ENCODE measurements around the gene CAMK1D.
A peak's percentile ranks its signal among the peaks of the same experiment; 100 is the strongest.
"Not testable (repeated sequence)": the region's sequence is repeated elsewhere in the genome, so short reads cannot be mapped to it uniquely, and the experiment has no call there.

The CAMK1D gene

DNA sequence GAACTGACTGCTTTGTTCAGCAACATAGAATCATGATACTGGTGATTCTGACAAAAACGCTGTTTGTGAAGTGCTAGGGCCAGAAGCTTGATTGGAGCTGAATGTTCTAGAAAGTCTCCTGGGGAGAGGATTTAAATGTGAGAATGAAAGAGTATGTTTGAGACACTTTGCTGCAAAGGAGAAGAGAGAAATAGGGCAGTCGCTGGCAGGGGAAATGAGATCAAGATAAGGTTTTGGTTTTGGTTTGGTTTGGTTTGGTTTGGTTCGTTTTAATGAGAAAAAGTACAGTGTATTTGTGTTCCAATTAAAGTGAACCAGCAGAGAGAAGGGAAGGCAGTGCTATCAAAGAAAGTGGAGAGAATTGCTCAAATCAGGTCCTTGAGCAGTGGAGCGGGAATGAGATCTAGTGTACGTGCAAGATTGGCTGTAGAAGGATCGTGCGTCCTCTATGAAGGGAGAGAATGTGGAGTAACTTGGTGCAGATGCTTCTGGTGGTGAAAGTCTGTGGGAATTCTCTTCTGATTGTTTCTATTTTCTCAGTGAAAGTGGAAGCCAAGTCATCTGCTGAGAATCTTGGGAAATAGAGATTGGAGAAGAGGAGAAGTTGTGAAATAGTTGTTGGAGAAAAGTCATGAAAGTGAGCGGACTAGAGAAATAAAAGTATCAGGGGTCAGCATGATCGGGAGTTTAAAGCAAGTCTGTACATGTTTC is 381.6 kb downstream of the CAMK1D start:
- DNase-seq = no peak

DNA sequence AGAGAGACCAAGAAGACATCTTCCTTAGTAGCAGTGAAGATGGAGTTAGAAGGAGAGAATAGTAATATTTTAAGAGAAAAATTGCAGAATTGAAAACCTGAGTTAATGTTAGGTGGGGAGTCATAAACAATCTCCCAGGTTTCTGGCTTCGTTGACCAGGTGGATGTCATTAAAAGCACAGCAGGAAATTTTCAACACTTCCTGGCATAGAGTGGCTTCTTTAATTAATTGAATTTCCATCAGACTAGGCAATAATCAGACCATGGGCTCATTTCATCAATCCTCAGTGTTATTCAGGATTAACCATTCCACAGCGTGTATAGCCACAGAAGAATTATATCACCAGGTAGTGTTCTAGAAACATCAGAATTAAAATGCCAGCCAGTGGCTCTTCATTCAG is 383.9 kb downstream of the CAMK1D start:
- DNase-seq = no peak

DNA sequence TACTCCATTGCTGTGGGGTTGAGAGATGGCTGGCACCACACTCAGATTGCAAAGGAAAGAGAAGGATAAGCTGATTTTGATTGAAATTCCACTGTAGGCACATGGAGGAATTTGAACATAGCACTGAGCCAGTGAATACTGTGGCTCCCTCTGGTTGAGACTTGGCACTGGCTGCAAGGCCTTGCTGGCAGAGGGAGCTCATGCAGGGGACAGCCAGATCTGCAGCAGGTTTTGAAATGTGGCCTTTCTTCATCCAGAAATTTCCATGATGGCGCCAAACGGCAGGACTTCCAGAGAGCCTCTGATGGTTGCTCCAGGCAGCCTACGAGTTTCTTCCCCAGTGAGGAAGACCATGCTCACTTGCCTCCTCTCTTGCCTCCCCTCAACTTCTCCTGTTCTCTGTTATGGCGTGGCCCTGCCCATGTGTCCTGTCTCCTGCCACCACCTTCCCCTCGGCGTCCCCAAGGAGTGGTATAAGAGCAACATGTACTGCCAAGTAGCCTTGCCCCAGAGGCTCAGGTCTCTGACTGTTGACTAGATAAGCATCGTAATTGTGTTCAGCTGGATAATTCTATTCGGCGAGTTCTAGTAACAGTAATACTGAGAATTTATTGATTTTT is 386.6 kb downstream of the CAMK1D start:
- DNase-seq = no peak

DNA sequence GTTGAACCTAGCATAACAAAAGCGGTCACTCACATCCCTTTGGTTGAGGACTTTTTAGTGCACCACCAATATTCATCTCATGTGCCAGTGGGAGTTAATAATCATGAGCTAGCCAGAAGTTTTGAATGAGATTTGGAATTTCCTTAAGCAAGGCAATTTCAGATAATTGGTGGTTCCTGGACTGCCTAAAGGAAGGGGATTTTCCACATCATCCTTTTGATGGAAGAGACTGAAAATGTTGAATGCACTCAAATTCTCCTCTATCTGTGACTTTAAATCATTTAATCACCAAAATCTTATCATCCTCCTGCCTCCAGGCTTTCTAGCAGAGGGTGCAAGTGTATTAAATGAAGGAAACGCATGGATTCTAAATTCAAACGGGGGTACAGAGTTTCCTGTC is 391.5 kb downstream of the CAMK1D start:
- DNase-seq = no peak

DNA sequence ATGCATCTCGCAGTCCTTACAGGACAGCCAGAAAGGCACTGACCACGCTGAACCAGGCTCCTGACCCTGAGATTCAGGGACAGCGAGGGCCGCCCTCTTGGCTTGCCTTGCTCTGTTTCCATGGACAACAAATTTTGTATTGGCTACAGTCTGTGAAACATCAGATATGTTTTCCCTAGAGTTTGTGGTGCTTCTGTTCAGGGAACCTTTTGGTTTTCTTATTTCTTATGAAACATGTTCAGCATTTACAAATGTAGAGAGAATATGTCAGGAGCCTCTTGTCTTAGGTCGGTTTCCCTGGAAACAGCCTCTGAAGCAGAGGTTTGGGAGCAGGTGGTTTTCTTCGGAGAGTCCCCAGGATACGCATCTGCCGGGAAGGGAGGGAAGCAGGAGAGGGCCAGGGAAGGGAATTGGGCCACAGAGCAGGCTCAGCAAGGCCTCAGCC is 392.0 kb downstream of the CAMK1D start:
- DNase-seq = no peak

DNA sequence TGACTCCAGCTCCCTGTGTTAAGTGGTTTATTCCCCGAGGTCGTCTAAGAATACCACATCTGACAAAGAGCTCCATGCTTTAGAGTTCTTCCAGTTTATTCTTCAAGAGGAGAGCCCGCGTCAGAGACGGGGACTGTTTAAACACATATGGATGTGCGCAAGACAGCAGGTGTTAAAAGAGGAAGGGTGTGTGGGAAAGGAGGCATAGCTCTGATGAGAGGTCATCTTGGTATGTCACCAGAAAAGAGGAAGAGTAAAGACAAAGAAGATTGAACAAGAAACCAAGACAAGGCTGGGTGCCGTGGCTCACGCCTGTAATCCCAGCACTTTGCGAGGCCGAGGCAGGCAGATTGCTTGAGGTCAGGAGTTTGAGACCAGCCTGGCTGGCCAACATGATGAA is 393.4 kb downstream of the CAMK1D start:
- no peak for DNase-seq

DNA sequence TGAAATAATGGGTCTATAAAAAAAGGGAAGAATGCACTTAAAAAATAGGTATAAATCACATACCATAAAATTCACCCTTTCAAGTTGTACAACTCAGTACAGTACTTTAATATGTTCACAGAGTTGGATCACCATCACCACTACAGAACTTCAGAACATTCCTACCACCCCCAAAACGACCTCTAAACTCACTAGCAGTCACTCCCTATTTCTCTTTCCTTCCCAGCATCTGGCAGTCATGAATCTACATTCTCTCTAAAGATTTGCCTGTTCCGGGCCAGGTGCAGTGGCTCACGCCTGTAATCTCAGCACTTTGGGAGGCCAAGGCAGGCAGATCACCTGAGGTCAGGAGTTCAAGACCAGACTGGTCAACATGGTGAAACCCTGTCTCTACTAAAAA is 394.1 kb downstream of the CAMK1D start:
- not testable (repeated sequence) for DNase-seq

DNA sequence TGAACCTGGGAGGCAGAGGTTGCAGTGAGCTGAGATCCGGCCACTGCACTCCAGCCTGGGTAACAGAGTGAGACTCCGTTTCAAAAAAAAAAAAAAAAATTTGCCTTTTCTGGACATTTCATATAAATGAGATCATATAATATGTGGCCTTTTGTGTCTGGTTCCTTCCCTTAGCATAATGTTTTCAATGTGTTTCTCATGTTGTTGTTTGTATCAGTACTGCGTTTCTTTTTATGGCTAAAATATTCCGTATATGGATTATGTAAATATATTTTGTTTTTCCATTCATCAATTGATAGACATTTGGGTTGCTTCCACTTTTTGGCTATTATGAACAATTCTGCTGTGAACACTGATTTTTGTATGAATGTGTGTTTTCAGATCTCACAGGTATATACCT is 394.6 kb downstream of the CAMK1D start:
- DNase-seq = no peak

DNA sequence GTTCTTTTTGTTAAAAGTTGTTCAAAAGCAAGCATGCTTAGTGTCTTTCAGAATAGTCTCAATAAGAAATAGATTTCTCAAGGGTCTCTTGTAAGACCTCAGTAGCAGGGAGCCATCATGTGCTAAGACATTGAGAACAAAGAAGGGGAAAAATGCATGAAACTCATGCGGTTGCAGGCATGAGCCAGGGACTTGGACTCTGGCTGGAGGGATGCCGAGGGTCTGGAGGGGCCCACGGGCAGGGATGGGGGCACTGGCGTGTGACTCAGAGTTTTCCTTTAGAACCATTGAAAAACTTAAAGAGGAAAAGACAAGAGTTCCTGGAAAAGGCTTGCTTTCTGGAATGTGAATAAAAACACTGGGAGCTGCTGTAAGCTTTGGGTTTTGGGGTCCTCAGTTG is 398.8 kb downstream of the CAMK1D start:
- no peak for DNase-seq

DNA sequence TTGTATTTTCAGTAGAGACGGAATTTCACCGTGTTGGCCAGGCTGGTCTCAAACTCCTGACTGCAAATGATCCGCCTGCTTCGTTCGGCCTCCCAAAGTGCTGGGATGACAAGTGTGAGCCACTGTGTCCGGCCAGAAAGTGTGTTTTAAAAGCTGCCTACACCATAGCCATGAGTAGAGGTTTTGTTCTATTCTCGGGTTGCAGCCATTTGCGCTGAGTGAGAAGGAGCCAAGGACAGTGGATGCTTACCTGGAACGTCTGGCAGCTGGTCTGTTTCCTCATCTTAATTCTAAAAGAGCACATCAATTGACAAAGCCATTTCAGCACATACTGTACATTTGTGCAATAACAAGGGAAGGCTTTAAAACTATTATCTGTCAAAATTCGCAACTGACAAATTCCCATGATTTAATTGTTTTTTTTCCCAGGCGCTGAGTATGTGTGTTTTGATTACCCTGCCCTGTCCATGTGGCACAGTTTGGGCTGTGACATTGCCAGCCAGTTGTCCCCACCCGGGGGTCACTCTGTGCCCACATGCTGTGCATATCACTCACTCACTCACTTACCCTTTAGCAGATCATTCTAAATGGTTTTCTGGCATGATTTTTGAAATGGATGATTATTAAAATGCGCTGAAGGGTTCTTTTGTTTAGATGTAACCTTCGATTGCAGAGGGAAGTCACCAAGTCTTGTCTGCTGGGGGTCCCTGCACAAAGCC is 400.6 kb downstream of the CAMK1D start:
- DNase-seq = no peak

DNA sequence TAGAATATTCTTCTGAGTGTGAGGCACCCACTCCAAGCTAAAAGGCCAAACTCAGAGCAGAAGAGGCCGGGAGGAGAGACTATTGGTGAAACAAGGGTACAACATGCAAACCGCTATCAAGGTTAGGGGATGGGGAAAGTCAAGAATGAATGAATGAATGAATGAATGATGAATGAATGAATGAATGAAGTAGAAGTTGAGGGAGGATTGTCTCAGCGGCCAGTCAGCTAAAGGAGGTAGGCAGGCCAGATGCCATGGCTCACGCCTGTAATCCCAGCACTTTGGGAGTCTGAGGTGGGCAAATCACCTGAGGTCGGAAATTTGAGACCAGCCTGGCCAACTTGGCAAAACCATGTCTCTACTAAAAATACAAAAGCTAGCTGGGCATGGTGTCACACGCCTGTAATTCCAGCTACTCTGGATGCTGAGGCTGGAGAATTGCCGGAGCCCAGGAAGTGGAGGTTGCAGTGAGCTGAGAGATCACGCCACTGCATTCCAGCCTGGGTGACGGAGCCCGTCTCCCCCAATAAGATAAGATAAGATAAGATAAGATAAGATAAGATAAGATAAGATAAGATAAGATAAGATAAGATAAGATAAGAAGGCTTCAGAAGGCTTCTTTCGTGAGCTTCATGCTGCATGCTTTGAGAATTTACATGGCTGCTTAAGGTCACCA is 401.3 kb downstream of the CAMK1D start:
- no peak for DNase-seq

DNA sequence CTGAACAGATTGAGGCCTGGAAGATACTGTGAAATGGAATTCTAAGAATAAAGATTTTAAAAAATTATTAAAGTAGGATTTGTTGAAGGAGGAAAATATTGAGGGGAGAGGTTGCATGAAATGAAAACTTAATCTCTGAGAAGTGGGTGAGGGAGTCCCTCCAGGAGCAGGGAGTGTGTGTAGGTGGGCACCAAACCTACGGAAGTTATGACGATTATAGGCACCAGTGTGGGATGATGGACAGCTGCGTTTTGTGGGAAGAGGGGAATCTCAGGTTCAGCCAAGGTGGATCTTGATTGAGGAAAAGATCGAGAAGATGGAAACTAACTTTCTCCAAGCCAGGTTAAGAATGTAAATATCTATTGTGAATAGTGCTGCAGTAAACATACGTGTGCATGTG is 405.7 kb downstream of the CAMK1D start:
- no peak for DNase-seq

DNA sequence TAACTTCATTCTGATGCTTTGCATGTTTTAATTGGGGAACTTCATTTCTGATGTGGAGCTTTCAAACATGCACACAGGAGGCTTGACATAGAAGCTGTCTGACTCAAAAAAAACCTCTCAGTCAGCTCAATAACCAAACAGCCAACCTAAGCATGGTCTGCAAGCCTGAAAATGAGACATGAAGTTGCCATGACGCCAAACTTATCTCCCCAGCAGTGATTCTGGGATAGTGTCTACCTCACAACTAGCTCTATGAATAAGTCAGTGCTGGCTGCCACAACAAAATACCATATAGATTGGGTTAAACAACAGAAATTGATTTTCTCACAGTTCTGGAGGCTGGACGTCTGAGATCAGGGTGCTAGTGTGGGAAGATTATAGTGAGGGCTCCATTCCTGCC is 408.0 kb downstream of the CAMK1D start:
- DNase-seq = no peak

DNA sequence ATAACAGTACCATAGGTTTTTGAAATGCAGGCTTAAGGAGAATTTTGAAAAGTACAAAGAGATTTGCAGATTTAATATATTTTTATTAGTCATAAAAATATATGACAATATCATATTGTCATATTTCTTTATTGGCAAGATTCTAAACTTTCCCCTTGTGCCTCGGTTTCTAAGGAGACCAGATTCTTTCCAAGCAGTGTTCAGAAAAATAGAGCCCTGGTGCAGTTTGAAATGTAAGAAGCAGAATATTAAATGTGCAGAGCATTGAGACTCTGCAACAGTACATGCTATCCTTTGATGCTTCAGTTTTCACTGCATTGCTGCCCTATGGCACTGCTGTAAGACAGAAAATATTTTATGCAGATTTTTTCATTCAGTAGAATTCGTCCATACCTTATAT is 408.9 kb downstream of the CAMK1D start:
- DNase-seq = no peak

DNA sequence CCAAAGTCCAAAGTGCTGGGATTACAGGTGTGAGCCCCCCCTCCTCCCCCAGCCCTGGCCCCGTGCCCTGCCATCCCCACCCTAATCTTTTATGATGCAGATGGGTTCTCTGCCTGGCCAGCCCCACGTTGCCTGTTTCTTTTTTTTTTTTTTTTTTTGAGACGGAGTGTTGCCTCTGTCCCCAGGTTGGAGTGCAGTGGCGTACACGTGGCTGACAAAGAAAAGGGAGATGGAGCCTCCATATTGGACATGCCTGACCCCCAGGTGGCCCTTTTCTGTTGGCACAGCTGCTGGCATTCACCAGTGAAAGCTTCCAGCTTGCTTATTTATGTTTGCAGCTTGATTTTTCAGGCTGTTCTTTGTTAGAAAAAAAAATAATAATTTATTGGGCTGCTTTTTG is 416.9 kb downstream of the CAMK1D start:
- DNase-seq = no peak

DNA sequence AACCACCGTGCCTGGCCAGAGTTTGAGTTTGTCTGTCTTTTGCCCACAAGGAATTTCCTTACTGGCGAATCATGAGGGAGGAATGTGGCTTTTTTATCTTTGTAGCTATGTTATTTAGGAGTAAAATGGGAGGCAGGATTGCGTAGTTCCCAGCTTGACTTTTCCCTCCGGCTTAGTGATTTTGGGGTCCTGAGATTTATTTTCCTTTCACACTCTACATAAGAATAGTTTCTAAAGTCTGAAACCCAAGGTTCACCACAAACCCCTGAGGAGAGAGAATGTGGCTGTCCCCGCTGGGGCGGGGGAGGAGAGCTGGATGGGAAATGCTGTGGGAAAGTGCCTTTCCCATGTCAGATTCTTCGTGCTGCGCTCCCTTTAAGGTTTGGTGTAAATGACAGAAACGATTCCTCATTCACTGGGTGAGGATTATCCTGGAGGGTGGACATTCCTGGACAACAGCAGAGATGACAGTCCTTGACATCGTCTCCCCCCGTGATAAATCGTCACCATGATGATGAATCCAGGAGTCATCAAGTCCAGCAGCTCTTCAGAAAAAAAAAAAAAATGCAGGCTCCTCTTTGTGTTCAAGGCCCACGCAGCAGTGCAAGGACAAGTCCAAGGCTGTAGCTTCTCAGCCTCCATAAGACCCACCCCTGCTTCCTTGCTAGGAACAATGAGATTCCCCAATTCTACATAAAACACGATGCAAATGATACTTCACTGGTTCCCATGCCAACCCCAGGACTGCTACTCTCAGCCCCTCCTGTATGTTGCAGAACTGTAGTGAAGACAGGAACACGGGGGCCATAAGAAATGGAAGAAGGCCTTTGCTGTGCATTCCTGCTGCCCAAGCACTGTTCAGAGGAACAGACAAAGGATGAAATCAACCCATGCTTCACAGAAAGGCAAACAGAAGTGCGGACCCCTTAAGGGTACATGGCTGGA is 419.1 kb downstream of the CAMK1D start:
- DNase-seq = no peak

DNA sequence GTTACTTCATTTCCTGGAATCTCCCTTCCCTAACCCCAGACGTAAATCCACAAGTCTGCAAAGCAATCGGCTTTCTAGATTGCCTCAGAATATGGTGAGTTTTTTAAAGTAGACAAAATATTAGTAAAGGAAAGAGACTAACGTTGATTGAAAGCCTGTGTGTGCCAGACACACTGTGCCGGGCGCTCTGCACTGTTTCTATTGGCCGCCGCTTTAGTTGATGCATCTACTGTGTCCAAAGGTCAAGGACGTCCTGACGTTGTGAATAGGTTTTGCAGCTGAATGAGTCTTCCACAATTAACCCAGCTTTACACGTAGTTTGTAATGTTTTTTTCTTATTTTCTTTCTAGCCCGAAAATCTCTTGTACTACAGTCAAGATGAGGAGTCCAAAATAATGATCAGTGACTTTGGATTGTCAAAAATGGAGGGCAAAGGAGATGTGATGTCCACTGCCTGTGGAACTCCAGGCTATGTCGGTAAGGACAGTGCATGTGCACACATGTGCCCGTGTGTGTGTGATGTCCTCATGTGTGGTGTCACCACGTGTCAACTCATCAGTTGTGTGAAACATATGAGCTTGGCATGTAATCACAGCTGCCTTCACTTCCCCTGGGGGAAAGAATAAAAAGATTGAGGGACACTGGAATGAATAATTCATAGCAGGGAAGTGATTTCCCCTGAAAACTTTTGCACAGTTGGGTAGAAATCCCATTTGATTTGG is 420.1 kb downstream of the CAMK1D start:
- no peak for DNase-seq

DNA sequence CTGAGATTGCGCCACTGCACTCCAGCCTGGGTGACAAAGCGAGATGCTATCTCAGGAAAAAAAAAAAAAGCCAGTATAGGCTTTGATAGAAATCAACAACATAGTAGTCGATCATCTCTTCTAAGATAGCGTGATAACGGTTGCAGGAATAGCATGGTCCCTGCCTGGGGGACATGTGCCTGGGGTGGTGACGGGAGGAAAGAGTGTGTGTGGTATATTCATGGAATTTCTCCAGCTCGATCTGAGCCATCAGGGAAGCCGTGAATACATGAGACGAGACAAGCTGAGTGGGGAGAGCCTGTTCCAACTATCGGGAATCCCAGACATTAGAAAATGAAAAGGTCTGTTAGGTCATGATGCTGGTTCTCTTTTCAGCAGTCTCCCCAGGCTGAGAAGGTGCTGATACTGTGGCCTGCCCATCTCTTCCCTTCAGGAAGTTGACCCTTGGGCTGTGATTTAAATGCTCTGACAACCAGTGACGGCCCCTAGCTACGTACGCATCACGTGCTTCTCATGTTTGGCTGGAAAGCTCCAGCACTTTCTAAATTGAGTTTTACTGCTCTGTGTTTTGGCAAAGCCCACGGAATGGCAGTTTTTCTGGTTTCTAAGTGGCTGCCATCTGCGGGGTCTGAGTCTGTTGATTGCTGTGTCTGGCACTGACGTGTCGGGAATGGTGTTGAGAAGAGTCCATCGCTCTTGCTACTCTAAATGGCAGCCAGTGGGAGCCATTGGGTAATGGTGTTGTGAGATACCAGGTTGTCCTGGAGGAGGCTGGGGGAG is 422.8 kb downstream of the CAMK1D start:
- no peak for DNase-seq

DNA sequence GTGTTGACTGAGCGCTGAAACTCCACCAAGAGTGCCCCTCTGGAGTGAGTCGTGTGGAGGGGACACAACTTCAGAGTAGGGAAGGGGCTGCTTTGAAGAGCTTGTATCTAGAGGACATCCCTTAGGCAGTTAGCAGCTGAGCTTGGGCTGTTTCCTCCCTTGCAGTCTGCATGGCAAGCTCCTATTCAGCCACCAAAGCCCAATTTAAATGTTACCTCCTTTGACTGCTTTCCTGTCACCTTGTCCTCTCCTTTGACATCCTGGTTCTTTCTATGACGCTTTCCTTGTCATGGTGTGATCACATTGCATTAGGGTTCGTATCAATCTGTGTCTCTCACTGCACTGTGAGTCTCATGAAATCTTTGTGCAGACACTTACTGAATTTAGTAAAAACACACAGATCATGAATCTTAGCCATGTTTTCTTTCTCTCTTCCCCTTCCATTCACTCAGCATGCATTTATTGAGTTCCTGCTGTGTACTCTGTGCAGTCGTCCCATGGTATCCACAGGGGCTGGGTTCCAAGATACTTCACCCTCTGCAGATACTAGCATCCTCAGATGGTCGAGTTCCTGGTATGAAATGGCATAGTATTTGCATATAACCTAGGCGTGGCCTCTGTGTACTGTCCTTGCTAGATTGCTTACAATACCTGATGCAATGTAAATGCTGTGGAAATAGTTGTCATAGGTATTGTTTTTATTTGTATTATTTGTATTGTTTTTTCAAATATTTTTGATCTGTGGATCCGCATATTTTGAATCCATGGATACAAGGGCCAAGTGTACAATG is 423.6 kb downstream of the CAMK1D start:
- peak in 1 of 2 experiments; percentile 23 for DNase-seq
